Panc1 (cell line): ENCODE measurements around the gene COL4A1. TPM values are rescaled to one million over a fixed set of nuclear protein-coding genes. Genes with fewer than 3 reads are reported as not detected.

Experiments
- ATAC-seq: fragments of 200-7000 bp; cut with Tn5 transposase; 2 replicates; pipeline ENCODE4 v1.9.1; 2020; ENCODE audit warnings: mild to moderate bottlenecking, moderate library complexity
- BruUV-seq: library from RNA; stranded (reverse); fragments of 400-500 nt; replicated peaks from 2 replicates; lab custom pipeline; 2021; lab: Mats Ljungman, UMichigan
- CTCF ChIA-PET: fragments of 300-600 bp; sonication (Branson Sonifier 250); formaldehyde crosslinking; loops from one replicate; lab custom pipeline; 2022; ENCODE audit warnings: antibody characterized with exemption; lab: Charles Lee
- POLR2A ChIA-PET: fragments of 300-600 bp; sonication (Branson Sonifier 250); formaldehyde crosslinking; loops from one replicate; lab custom pipeline; 2022; ENCODE audit warnings: antibody characterized with exemption; lab: Charles Lee
- DNase-seq: peaks from one replicate; pipeline ENCODE4 v3.0.0-alpha.2; 2010; ENCODE audit warnings: low read depth, low spot score
- H3K27ac ChIP-seq: 2 replicates; pipeline ENCODE4 v1.5.1; 2011; ENCODE audit warnings: mild to moderate bottlenecking, low read length, inconsistent platforms
- H3K27me3 ChIP-seq: fragments of 200-500 bp; sonication (Bioruptor generic); 2 replicates; pipeline ENCODE4 v1.6.0; 2014; ENCODE audit warnings: low read length, inconsistent platforms; ENCODE audit not compliant: control insufficient read depth, insufficient read depth
- H3K36me3 ChIP-seq: fragments of 200-500 bp; sonication (Bioruptor generic); 2 replicates; pipeline ENCODE4 v1.5.1; 2014; ENCODE audit warnings: inconsistent platforms, mild to moderate bottlenecking, low read length, moderate library complexity; ENCODE audit not compliant: control insufficient read depth, insufficient read depth
- H3K4me1 ChIP-seq: 2 replicates; pipeline ENCODE4 v1.5.1; 2011; ENCODE audit warnings: inconsistent platforms, mild to moderate bottlenecking, low read length, moderate library complexity; ENCODE audit not compliant: control insufficient read depth, insufficient read depth
- H3K4me3 ChIP-seq, 2 experiments: 2 replicates each; pipeline ENCODE4 v1.5.1; 2011 to 2012; ENCODE audit warnings: low read depth in 2 of 2, low read length in 2 of 2, mild to moderate bottlenecking in 2 of 2, inconsistent platforms in 1 of 2, moderate library complexity in 1 of 2
- H3K9me3 ChIP-seq: fragments of 200-500 bp; sonication (Bioruptor generic); 2 replicates; pipeline ENCODE4 v1.5.1; 2014; ENCODE audit warnings: low read depth, mild to moderate bottlenecking, inconsistent platforms, low read length, moderate library complexity; ENCODE audit not compliant: control insufficient read depth, insufficient read depth
- CTCF ChIP-seq: fragments of 450-650 bp; IDR thresholded peaks from 2 replicates; pipeline ENCODE4 v1.5.1; 2017; ENCODE audit warnings: mild to moderate bottlenecking
- POLR2AphosphoS5 ChIP-seq: IDR thresholded peaks from 2 replicates; pipeline ENCODE4 v1.6.1; 2012; ENCODE audit warnings: mild to moderate bottlenecking, low read depth, low read length, moderate library complexity
- REST ChIP-seq, 2 experiments: IDR thresholded peaks; 2 replicates each; pipeline ENCODE4 v1.6.1; 2011 to 2012; ENCODE audit warnings: low read depth in 2 of 2, control low read depth in 1 of 2, low read length in 1 of 2, mild to moderate bottlenecking in 1 of 2, moderate library complexity in 1 of 2; ENCODE audit not compliant: insufficient read depth in 1 of 2
- SIN3A ChIP-seq: IDR thresholded peaks from 2 replicates; pipeline ENCODE4 v1.6.1; 2012; ENCODE audit warnings: low read depth, mild to moderate bottlenecking, low read length, moderate library complexity, borderline replicate concordance; ENCODE audit not compliant: insufficient read depth
- TCF7L2 ChIP-seq: IDR thresholded peaks from 2 replicates; pipeline ENCODE4 v1.6.1; 2011; ENCODE audit warnings: mild to moderate bottlenecking, low read depth, low read length, inconsistent platforms
- in situ Hi-C: cut with HindIII; loops from 2 replicates; pipeline ENCODE4 v1.10.0; 2016; ENCODE audit warnings: low sequenced_read_pairs, low pct_unique_long_range_greater_than_20kb
- intact Hi-C: fragments of 100-400 bp; cut with micrococcal nuclease; formaldehyde crosslinking; loops from one replicate; pipeline ENCODE4 v1.10.0; 2022; ENCODE audit not compliant: unreplicated experiment
- total RNA-seq: library from RNA; stranded (reverse); gene quantifications from one replicate; pipeline ENCODE4 v1.2.1, GENCODE V29; 2021; ENCODE audit not compliant: unreplicated experiment

Gene COL4A1
- total RNA-seq, 1 experiment from 2014 or later = 1.1 TPM

GRCh38 chr13:110293649-110294048 is 13.3 kb downstream of the COL4A1 start:
- no TSS peak for BruUV-seq
- intact Hi-C loops = no loop called here
- no peaks in the 10 kb centered on the region for H3K36me3 ChIP-seq
- no peaks in the 10 kb centered on the region for H3K9me3 ChIP-seq
- no peak for ATAC-seq
- no peaks in the 10 kb centered on the region; the same call in 1 of the 2 replicates for H3K27me3 ChIP-seq
- no peak overlapping the region for H3K4me3 ChIP-seq
- no peaks in the 10 kb centered on the region for H3K4me1 ChIP-seq
- DNase-seq = no peak
- ChIA-PET POLR2A (no interaction called here), CTCF (no interaction called here)
- no peak for TF ChIP-seq POLR2AphosphoS5
- TF ChIP-seq SIN3A = no peak
- TF ChIP-seq CTCF = no peak
- no peak for TF ChIP-seq REST (IDR thresholded peaks at IDR 0.05; ENCODE audit: insufficient read depth in 1 of 2, low read depth in 2 of 2, low read length in 1 of 2)
- no peak for TF ChIP-seq TCF7L2
- H3K27ac ChIP-seq = no peak overlapping the region
- in situ Hi-C loops = no loop called here

DNA sequence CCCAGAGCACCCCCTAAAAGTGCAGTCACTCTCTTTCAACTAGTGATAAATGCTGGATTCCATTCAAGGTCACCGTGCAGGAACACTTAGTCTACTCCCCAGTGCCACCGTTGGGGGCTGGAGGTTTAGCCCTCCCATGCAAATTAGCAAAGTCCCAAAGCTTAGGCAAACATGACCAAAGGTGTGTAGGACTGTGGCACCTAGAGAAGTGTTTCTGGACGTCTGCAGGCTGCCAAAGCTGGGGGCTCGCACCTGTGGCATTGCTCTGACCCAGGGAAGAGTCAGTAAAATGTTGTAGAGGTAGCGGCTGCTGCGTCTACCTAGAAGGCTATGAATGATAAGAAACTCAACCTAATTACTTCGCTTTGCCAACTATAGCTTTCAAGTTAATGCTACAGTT is 13.9 kb downstream of the COL4A1 start:
- H3K9me3 ChIP-seq = no peaks in the 10 kb centered on the region
- DNase-seq = no peak
- TF ChIP-seq SIN3A (no peak), TCF7L2 (no peak), CTCF (no peak), REST (IDR thresholded peaks at IDR 0.05; ENCODE audit: insufficient read depth in 1 of 2, low read depth in 2 of 2, low read length in 1 of 2) (no peak), POLR2AphosphoS5 (no peak)
- intact Hi-C loops (no loop called here), in situ Hi-C loops (no loop called here)
- H3K27me3 ChIP-seq = no peaks in the 10 kb centered on the region; the same call in 1 of the 2 replicates
- no TSS peak for BruUV-seq
- no peak for ATAC-seq
- no peaks in the 10 kb centered on the region for H3K36me3 ChIP-seq
- no peaks in the 10 kb centered on the region for H3K4me1 ChIP-seq
- H3K4me3 ChIP-seq = no peak overlapping the region
- ChIA-PET POLR2A (no interaction called here), CTCF (no interaction called here)
- no peak overlapping the region for H3K27ac ChIP-seq
